Muscle of arm (tissue), 12 donors: ENCODE measurements around the gene WBP4. TPM values are rescaled to one million over a fixed set of nuclear protein-coding genes. Genes with fewer than 3 reads are reported as not detected.
"Not testable (repeated sequence)": the region's sequence is repeated elsewhere in the genome, so short reads cannot be mapped to it uniquely, and the experiment has no call there.

ENCODE experiments used
- DNase-seq: peaks from one replicate; pipeline ENCODE4 v3.0.0-alpha.2; 2013
- polyA plus RNA-seq, 12 donors: library from polyadenylated mRNA; unstranded; fragments of 120-200 nt; gene quantifications; one replicate each; pipeline ENCODE4 v1.2.1, GENCODE V29; 2013; ENCODE audit not compliant: insufficient read length in 12 of 12

Gene WBP4
- polyA plus RNA-seq, 12 donors = 12.0 to 25.5 (median 18.0) TPM; not detected in 1

- DNase-seq = peak; percentile 31
Measured at GRCh38 chr13:41075034-41075433, 13.7 kb downstream of the WBP4 start.

- DNase-seq = no peak
Measured at GRCh38 chr13:41075485-41075884, 14.2 kb downstream of the WBP4 start.

GRCh38 chr13:41077475-41077874 lies 16.2 kb downstream of the WBP4 start:
- DNase-seq = no peak

GRCh38 chr13:41079725-41080124 lies 18.4 kb downstream of the WBP4 start:
- no peak for DNase-seq

- DNase-seq = no peak
Measured at GRCh38 chr13:41085961-41086585, 24.8 kb downstream of the WBP4 start.

- DNase-seq = not testable (repeated sequence)
Measured at GRCh38 chr13:41095681-41096080, 34.4 kb downstream of the WBP4 start.

- DNase-seq = no peak
Measured at GRCh38 chr13:41098761-41099160, 37.5 kb downstream of the WBP4 start.

- no peak for DNase-seq
Measured at GRCh38 chr13:41099986-41100385, 38.7 kb downstream of the WBP4 start.

- no peak for DNase-seq
Measured at GRCh38 chr13:41107104-41107571, 45.8 kb downstream of the WBP4 start.

GRCh38 chr13:41107584-41108014 lies 46.3 kb downstream of the WBP4 start:
- no peak for DNase-seq

GRCh38 chr13:41111454-41111853 lies 50.1 kb downstream of the WBP4 start:
- DNase-seq = no peak

- no peak for DNase-seq
Measured at GRCh38 chr13:41117869-41118268, 56.6 kb downstream of the WBP4 start.

- no peak for DNase-seq
Measured at GRCh38 chr13:41122838-41123237, 61.5 kb downstream of the WBP4 start.

- no peak for DNase-seq
Measured at GRCh38 chr13:41127701-41128100, 66.4 kb downstream of the WBP4 start.

GRCh38 chr13:41130356-41130755 lies 69.0 kb downstream of the WBP4 start:
- no peak for DNase-seq

- not testable (repeated sequence) for DNase-seq
Measured at GRCh38 chr13:41131189-41131588, 69.9 kb downstream of the WBP4 start.

GRCh38 chr13:41131660-41132511 lies 70.6 kb downstream of the WBP4 start:
- DNase-seq = not testable (repeated sequence)

GRCh38 chr13:41132512-41133152 lies 71.3 kb downstream of the WBP4 start, which contains the start of gene KBTBD6:
TSS of gene KBTBD6 (minus strand) at chr13:41132802. CDS start at chr13:41132511, 291 bp downstream.
- DNase-seq = peak; percentile 98
